OCI-LY3 (cell line): ENCODE results near the gene TMEM119.

Experiments
- CTCF ChIP-seq: fragments of 200-600, 300-600 bp; sonication (generic); IDR thresholded peaks from 2 replicates; pipeline ENCODE4 v1.5.1; 2014; ENCODE audit warnings: antibody characterized with exemption, low read length, low read depth
- EZH2phosphoT487 ChIP-seq: fragments of 200-600 bp; shearing (Covaris generic); IDR thresholded peaks from 2 replicates; pipeline ENCODE4 v1.6.1; 2018; ENCODE audit warnings: antibody characterized with exemption, mixed run types, low read depth

- TF ChIP-seq CTCF (no peak), EZH2phosphoT487 (no peak)
These were observed 27.3 kb upstream of the TMEM119 start for GRCh38 chr12:108625228-108625627.
